PC-9 (cell line): Measurements from ENCODE around the gene SNCB. TPM values are rescaled to one million over a fixed set of nuclear protein-coding genes. Genes with fewer than 3 reads are reported as not detected.

ENCODE experiments used
- BruUV-seq: library from RNA; stranded (reverse); fragments of 400-500 nt; replicated peaks from 2 replicates; lab custom pipeline; 2021; lab: Mats Ljungman, UMichigan
- CTCF ChIA-PET: fragments of 300-600 bp; sonication (Branson Sonifier 250); formaldehyde crosslinking; loops from one replicate; lab custom pipeline; 2022; ENCODE audit warnings: antibody characterized with exemption; lab: Charles Lee
- POLR2A ChIA-PET: fragments of 300-600 bp; sonication (Branson Sonifier 250); formaldehyde crosslinking; loops from one replicate; lab custom pipeline; 2022; ENCODE audit warnings: antibody characterized with exemption; ENCODE audit not compliant: unreplicated experiment; lab: Charles Lee
- DNase-seq, 2 experiments: peaks; one replicate each; pipeline versions ENCODE4 v3.0.0 to v3.0.0-alpha.2; 2015 to 2022; ENCODE audit warnings: mixed read lengths in 1 of 2
- H2AFZ ChIP-seq: fragments of 200-600 bp; sonication (generic); 2 replicates; pipeline ENCODE4 v1.8.1; 2017; ENCODE audit warnings: antibody characterized with exemption
- H3F3A ChIP-seq: fragments of 200-600 bp; sonication (generic); 2 replicates; pipeline ENCODE4 v1.8.1; 2017; ENCODE audit warnings: antibody characterized with exemption, mild to moderate bottlenecking, low read depth; ENCODE audit not compliant: insufficient read depth
- H3K27ac ChIP-seq: fragments of 200-600 bp; sonication (generic); 2 replicates; pipeline ENCODE4 v1.6.1; 2016; ENCODE audit warnings: mixed run types
- H3K27me3 ChIP-seq: fragments of 200-600 bp; sonication (generic); 2 replicates; pipeline ENCODE4 v1.6.1; 2016; ENCODE audit warnings: low read depth, mixed run types; ENCODE audit not compliant: insufficient read depth
- H3K36me3 ChIP-seq: fragments of 200-600 bp; sonication (generic); 2 replicates; pipeline ENCODE4 v1.6.1; 2016; ENCODE audit warnings: low read depth, mixed run types
- H3K4me1 ChIP-seq: fragments of 200-600 bp; sonication (generic); replicated peaks from 2 replicates; pipeline ENCODE4 v1.6.1; 2016; ENCODE audit warnings: mixed run types; ENCODE audit not compliant: insufficient read depth
- H3K4me2 ChIP-seq: fragments of 200-600 bp; sonication (generic); 2 replicates; pipeline ENCODE4 v1.6.1; 2017; ENCODE audit warnings: mixed run types
- H3K4me3 ChIP-seq: fragments of 200-600 bp; sonication (generic); 2 replicates; pipeline ENCODE4 v1.6.1; 2016; ENCODE audit warnings: mixed run types
- H3K79me2 ChIP-seq: fragments of 200-600 bp; sonication (generic); 2 replicates; pipeline ENCODE4 v1.6.1; 2017; ENCODE audit warnings: low read depth, mixed run types
- H3K9me2 ChIP-seq: fragments of 200-600 bp; sonication (generic); 2 replicates; pipeline ENCODE4 v1.8.1; 2017; ENCODE audit warnings: mild to moderate bottlenecking; ENCODE audit not compliant: insufficient read depth
- H3K9me3 ChIP-seq: fragments of 200-600 bp; sonication (generic); 2 replicates; pipeline ENCODE4 v1.8.1; 2016; ENCODE audit warnings: low read depth; ENCODE audit not compliant: insufficient read depth
- H4K20me1 ChIP-seq: fragments of 200-600 bp; sonication (generic); 2 replicates; pipeline ENCODE4 v1.8.1; 2017; ENCODE audit not compliant: insufficient read depth
- CTCF ChIP-seq: fragments of 200-600 bp; sonication (generic); conservative IDR thresholded peaks from 2 replicates; pipeline ENCODE4 v1.6.1; 2017; ENCODE audit warnings: mixed run types, antibody characterized with exemption, mild to moderate bottlenecking, moderate library complexity
- EZH2 ChIP-seq: fragments of 200-600 bp; sonication (generic); IDR thresholded peaks from 2 replicates; pipeline ENCODE4 v1.8.0; 2017; ENCODE audit warnings: antibody characterized with exemption, low read depth
- intact Hi-C: fragments of 100-400 bp; cut with micrococcal nuclease; formaldehyde crosslinking; loops from one replicate; pipeline ENCODE4 v1.10.0; 2022; ENCODE audit not compliant: unreplicated experiment
- total RNA-seq: library from RNA; stranded (reverse); gene quantifications from 2 replicates; pipeline ENCODE4 v1.2.3, GENCODE V29; 2021

The SNCB gene
- total RNA-seq, 1 experiment from 2014 or later, result not detected

- no peaks in the 10 kb centered on the region for H4K20me1 ChIP-seq
- no peak overlapping the region for H3K4me2 ChIP-seq
- H3K4me3 ChIP-seq, result no peak overlapping the region
- no peaks in the 10 kb centered on the region for H3K9me2 ChIP-seq
- DNase-seq, result no peak
- no peak overlapping the region for H2AFZ ChIP-seq
- no TSS peak for BruUV-seq
- 0 out of 2 replicates have a peak, but pooled peaks cover 3% of the 10 kb centered on the region for H3F3A ChIP-seq
- no peaks in the 10 kb centered on the region for H3K79me2 ChIP-seq
- ChIA-PET POLR2A (no interaction called here), CTCF (no interaction called here)
- peaks cover 14% of the 10 kb centered on the region; the same call in 1 of the 2 replicates for H3K27me3 ChIP-seq
- no peaks in the 10 kb centered on the region for H3K4me1 ChIP-seq
- TF ChIP-seq CTCF, result no peak
- TF ChIP-seq EZH2, result no peak
- intact Hi-C loops, result loop anchor here (10.0 kb wide), 1 partner anchor 255 kb away; the partner anchor contains the start of genes HIGD2A and NOP16
- no peak overlapping the region for H3K27ac ChIP-seq
- H3K9me3 ChIP-seq, result no peaks in the 10 kb centered on the region
- H3K36me3 ChIP-seq, result no peaks in the 10 kb centered on the region
Measured at GRCh38 chr5:176639981-176640380, 9.6 kb upstream of the SNCB start.

- Histone ChIP-seq H3K4me3 (no peak overlapping the region), H3K27ac (no peak overlapping the region), H3K36me3 (no peaks in the 10 kb centered on the region), H3K4me2 (no peak overlapping the region), H3K79me2 (no peaks in the 10 kb centered on the region), H4K20me1 (no peaks in the 10 kb centered on the region), H3K9me2 (no peaks in the 10 kb centered on the region), H3K9me3 (no peaks in the 10 kb centered on the region), H3K4me1 (no peaks in the 10 kb centered on the region), H3K27me3 (peaks cover 17% of the 10 kb centered on the region; the same call in 1 of the 2 replicates), H2AFZ (no peak overlapping the region), H3F3A (0 out of 2 replicates have a peak, but pooled peaks cover 3% of the 10 kb centered on the region)
- TF ChIP-seq CTCF, result no peak
- TF ChIP-seq EZH2, result no peak
- no TSS peak for BruUV-seq
- ChIA-PET CTCF (no interaction called here), POLR2A (no interaction called here)
- no peak for DNase-seq
- intact Hi-C loops, result no loop called here
Measured at GRCh38 chr5:176639208-176639607, 8.9 kb upstream of the SNCB start.

- no TSS peak for BruUV-seq
- intact Hi-C loops, result no loop called here
- H3K9me2 ChIP-seq, result no peaks in the 10 kb centered on the region
- H3K27me3 ChIP-seq, result peaks cover 17% of the 10 kb centered on the region; the same call in 1 of the 2 replicates
- H3K79me2 ChIP-seq, result no peaks in the 10 kb centered on the region
- CTCF ChIA-PET, result no interaction called here
- no peak for TF ChIP-seq EZH2
- TF ChIP-seq CTCF, result no peak
- no peaks in the 10 kb centered on the region for H4K20me1 ChIP-seq
- H3K4me1 ChIP-seq, result no peaks in the 10 kb centered on the region
- POLR2A ChIA-PET, result no interaction called here
- no peaks in the 10 kb centered on the region for H3K9me3 ChIP-seq
- H3K36me3 ChIP-seq, result no peaks in the 10 kb centered on the region
- no peak overlapping the region for H3K4me2 ChIP-seq
- no peak overlapping the region for H2AFZ ChIP-seq
- H3F3A ChIP-seq, result 0 out of 2 replicates have a peak, but pooled peaks cover 3% of the 10 kb centered on the region
- DNase-seq, result no peak
- H3K4me3 ChIP-seq, result no peak overlapping the region
- no peak overlapping the region for H3K27ac ChIP-seq
Measured at GRCh38 chr5:176638437-176638836, 8.1 kb upstream of the SNCB start.
